ENCODE measurements around the gene ITIH2.
"Not testable (repeated sequence)": the region's sequence is repeated elsewhere in the genome, so short reads cannot be mapped to it uniquely, and the experiment has no call there.

ITIH2 gene

GRCh38 chr10:7700577-7701125, 2.5 kb upstream of the ITIH2 start:
- no peak for DNase-seq

- DNase-seq: no peak
Observed at GRCh38 chr10:7701158-7701742, 1.9 kb upstream of the ITIH2 start.

- no peak for DNase-seq
Observed at GRCh38 chr10:7702288-7702812, 766 bp upstream of the ITIH2 start.

- no peak for DNase-seq
Observed at GRCh38 chr10:7704071-7705016, 1.2 kb downstream of the ITIH2 start.

GRCh38 chr10:7705341-7705740, 2.2 kb downstream of the ITIH2 start:
- no peak for DNase-seq

- no peak for DNase-seq
Observed at GRCh38 chr10:7706534-7707073, 3.5 kb downstream of the ITIH2 start.

GRCh38 chr10:7707102-7707501, 4.0 kb downstream of the ITIH2 start:
- DNase-seq: no peak

- DNase-seq: no peak
Observed at GRCh38 chr10:7707858-7708622, 4.9 kb downstream of the ITIH2 start.

- no peak for DNase-seq
Observed at GRCh38 chr10:7708832-7709231, 5.7 kb downstream of the ITIH2 start.

GRCh38 chr10:7710446-7710845, 7.3 kb downstream of the ITIH2 start:
- no peak for DNase-seq

- DNase-seq: not testable (repeated sequence)
Observed at GRCh38 chr10:7711075-7711474, 8.0 kb downstream of the ITIH2 start.

GRCh38 chr10:7715515-7715914, 12.4 kb downstream of the ITIH2 start:
- no peak for DNase-seq

- DNase-seq: no peak
Observed at GRCh38 chr10:7717767-7718166, 14.7 kb downstream of the ITIH2 start.

GRCh38 chr10:7718685-7719084, 15.6 kb downstream of the ITIH2 start:
- no peak for DNase-seq

GRCh38 chr10:7720478-7720877, 17.4 kb downstream of the ITIH2 start:
- no peak for DNase-seq

GRCh38 chr10:7722927-7723529, 19.9 kb downstream of the ITIH2 start:
- DNase-seq: no peak

- no peak for DNase-seq
Observed at GRCh38 chr10:7734821-7735220, 31.7 kb downstream of the ITIH2 start.

GRCh38 chr10:7738536-7739407, 35.7 kb downstream of the ITIH2 start:
- DNase-seq: peak; percentile 70

- no peak for DNase-seq
Observed at GRCh38 chr10:7744307-7744706, 41.2 kb downstream of the ITIH2 start.

- peak; percentile 5 for DNase-seq
Observed at GRCh38 chr10:7748637-7749036, 45.5 kb downstream of the ITIH2 start.

- DNase-seq: no peak
Observed at GRCh38 chr10:7750222-7750621, 47.1 kb downstream of the ITIH2 start.

All from DMS53 (cell line).